Measurements from ENCODE around the gene ALDH1A1. TPM values are rescaled to one million over a fixed set of nuclear protein-coding genes. Genes with fewer than 3 reads are reported as not detected.
"Not testable (repeated sequence)": the region's sequence is repeated elsewhere in the genome, so short reads cannot be mapped to it uniquely, and the experiment has no call there.

ALDH1A1 gene
- total RNA-seq, 1 donor from 2014 or later = 19.2 TPM

GRCh38 chr9:72895122-72895521 is 57.7 kb downstream of the ALDH1A1 start:
- DNase-seq = no peak

GRCh38 chr9:72894342-72894741 is 58.5 kb downstream of the ALDH1A1 start:
- DNase-seq = no peak

GRCh38 chr9:72893437-72893836 is 59.4 kb downstream of the ALDH1A1 start:
- DNase-seq = no peak

GRCh38 chr9:72891043-72891442 is 61.8 kb downstream of the ALDH1A1 start:
- no peak for DNase-seq

GRCh38 chr9:72888943-72889342 is 63.9 kb downstream of the ALDH1A1 start:
- DNase-seq = no peak

GRCh38 chr9:72888067-72888466 is 64.8 kb downstream of the ALDH1A1 start:
- no peak for DNase-seq

- DNase-seq = no peak
Measured at GRCh38 chr9:72886386-72886785, 66.5 kb downstream of the ALDH1A1 start.

GRCh38 chr9:72884508-72884907 is 68.3 kb downstream of the ALDH1A1 start:
- DNase-seq = no peak

GRCh38 chr9:72883875-72884274 is 69.0 kb downstream of the ALDH1A1 start:
- DNase-seq = no peak

GRCh38 chr9:72882117-72882775 is 70.6 kb downstream of the ALDH1A1 start:
- DNase-seq = no peak

- DNase-seq = no peak
Measured at GRCh38 chr9:72880821-72881220, 72.0 kb downstream of the ALDH1A1 start.

GRCh38 chr9:72875221-72875620 is 77.6 kb downstream of the ALDH1A1 start:
- DNase-seq = no peak

GRCh38 chr9:72874344-72874743 is 78.5 kb downstream of the ALDH1A1 start:
- no peak for DNase-seq

GRCh38 chr9:72873456-72873855 is 79.4 kb downstream of the ALDH1A1 start:
- no peak for DNase-seq

GRCh38 chr9:72872718-72873117 is 80.1 kb downstream of the ALDH1A1 start:
- no peak for DNase-seq

- DNase-seq = no peak
Measured at GRCh38 chr9:72871685-72872084, 81.2 kb downstream of the ALDH1A1 start.

GRCh38 chr9:72864327-72864726 is 88.5 kb downstream of the ALDH1A1 start:
- DNase-seq = no peak

GRCh38 chr9:72863456-72864094 is 89.3 kb downstream of the ALDH1A1 start:
- DNase-seq = no peak

GRCh38 chr9:72862788-72863187 is 90.1 kb downstream of the ALDH1A1 start:
- not testable (repeated sequence) for DNase-seq

GRCh38 chr9:72858089-72858912 is 94.6 kb downstream of the ALDH1A1 start:
- DNase-seq = no peak

- no peak for DNase-seq
Measured at GRCh38 chr9:72857624-72857996, 95.2 kb downstream of the ALDH1A1 start.

GRCh38 chr9:72856972-72857623 is 95.8 kb downstream of the ALDH1A1 start:
- DNase-seq = peak; percentile 69

Measured in skin of body (tissue), 2 donors.